Mesenchymal stem cell (in vitro differentiated cells and primary cell): ENCODE data around the gene GOLGA2.

Source experiments
- DNase-seq: peaks from one replicate; pipeline ENCODE4 v3.0.0-alpha.2; 2013
- H2AFZ ChIP-seq: one replicate; pipeline ENCODE4 v1.6.1; 2013; ENCODE audit warnings: low read depth, mild to moderate bottlenecking, control low read depth, inconsistent platforms, low read length, moderate library complexity
- H2AK5ac ChIP-seq: 2 replicates; pipeline ENCODE4 v1.6.1; 2013; ENCODE audit warnings: low read length, moderate library complexity, mild to moderate bottlenecking, inconsistent platforms; ENCODE audit not compliant: severe bottlenecking
- H2BK120ac ChIP-seq: one replicate; pipeline ENCODE4 v1.6.1; 2013; ENCODE audit warnings: low read depth, mild to moderate bottlenecking, inconsistent platforms, low read length, moderate library complexity
- H2BK12ac ChIP-seq, 2 experiments: one replicate each; pipeline ENCODE4 v1.6.1; 2013; ENCODE audit warnings: inconsistent platforms in 2 of 2, low read length in 2 of 2, mild to moderate bottlenecking in 2 of 2, moderate library complexity in 2 of 2, control low read depth in 1 of 2
- H2BK15ac ChIP-seq: one replicate; pipeline ENCODE4 v1.6.1; 2013; ENCODE audit warnings: mild to moderate bottlenecking, low read depth, inconsistent platforms; ENCODE audit not compliant: poor library complexity, severe bottlenecking
- H2BK5ac ChIP-seq: 2 replicates; pipeline ENCODE4 v1.6.1; 2013; ENCODE audit warnings: low read depth, mild to moderate bottlenecking, low read length, control low read depth, inconsistent platforms; ENCODE audit not compliant: poor library complexity, severe bottlenecking
- H3K14ac ChIP-seq, 2 experiments: one replicate each; pipeline ENCODE4 v1.6.1; 2013; ENCODE audit warnings: inconsistent platforms in 2 of 2, low read length in 2 of 2, control low read depth in 1 of 2, mild to moderate bottlenecking in 1 of 2, moderate library complexity in 1 of 2
- H3K18ac ChIP-seq, 2 experiments: one replicate each; pipeline ENCODE4 v1.6.1; 2013; ENCODE audit warnings: inconsistent platforms in 2 of 2, low read length in 2 of 2, control low read depth in 1 of 2, low read depth in 1 of 2, mild to moderate bottlenecking in 1 of 2
- H3K23ac ChIP-seq, 2 experiments: one replicate each; pipeline ENCODE4 v1.6.1; 2013; ENCODE audit warnings: inconsistent platforms in 2 of 2, low read length in 2 of 2, mild to moderate bottlenecking in 2 of 2, moderate library complexity in 2 of 2, control low read depth in 1 of 2
- H3K27ac ChIP-seq: 2 replicates; pipeline ENCODE4 v1.5.1; 2013; ENCODE audit warnings: mild to moderate bottlenecking, moderate library complexity, low read length, control low read depth, inconsistent platforms; ENCODE audit not compliant: poor library complexity, severe bottlenecking
- H3K27me3 ChIP-seq, 2 experiments: 2 replicates each; pipeline versions ENCODE4 v1.6.1 to v1.7.0; 2013; ENCODE audit warnings: low read length in 2 of 2, mild to moderate bottlenecking in 2 of 2, moderate library complexity in 2 of 2, control low read depth in 1 of 2, inconsistent platforms in 1 of 2; ENCODE audit not compliant: control insufficient read depth in 1 of 2, insufficient read depth in 1 of 2
- H3K36me3 ChIP-seq, 2 experiments: 2 replicates each; pipeline versions ENCODE4 v1.6.1 to v1.7.0; 2013; ENCODE audit warnings: low read length in 2 of 2, control low read depth in 1 of 2, inconsistent platforms in 1 of 2, low read depth in 1 of 2, mild to moderate bottlenecking in 1 of 2; ENCODE audit not compliant: insufficient read depth in 2 of 2, control insufficient read depth in 1 of 2
- H3K4ac ChIP-seq, 2 experiments: one replicate each; pipeline ENCODE4 v1.6.1; 2013; ENCODE audit warnings: inconsistent platforms in 2 of 2, low read length in 2 of 2, mild to moderate bottlenecking in 2 of 2, moderate library complexity in 2 of 2, control low read depth in 1 of 2, low read depth in 1 of 2
- H3K4me1 ChIP-seq: 2 replicates; pipeline ENCODE4 v1.6.1; 2013; ENCODE audit warnings: low read depth, low read length, control low read depth; ENCODE audit not compliant: control insufficient read depth, insufficient read depth
- H3K4me2 ChIP-seq: 2 replicates; pipeline ENCODE4 v1.6.1; 2013; ENCODE audit warnings: low read length, mild to moderate bottlenecking, inconsistent platforms; ENCODE audit not compliant: poor library complexity, severe bottlenecking
- H3K4me3 ChIP-seq, 2 experiments: 2 replicates each; pipeline versions ENCODE4 v1.5.1 to v1.7.0; 2013; ENCODE audit warnings: low read length in 2 of 2, mild to moderate bottlenecking in 2 of 2, control low read depth in 1 of 2, low read depth in 1 of 2; ENCODE audit not compliant: insufficient read depth in 1 of 2
- H3K79me1 ChIP-seq: replicated peaks from 2 replicates; pipeline ENCODE4 v1.6.1; 2013; ENCODE audit warnings: mild to moderate bottlenecking, control low read depth, low read length, inconsistent platforms; ENCODE audit not compliant: poor library complexity, severe bottlenecking
- H3K9ac ChIP-seq: 2 replicates; pipeline ENCODE4 v1.7.0; 2013; ENCODE audit warnings: mild to moderate bottlenecking, low read length, moderate library complexity
- H3K9me3 ChIP-seq: 2 replicates; pipeline ENCODE4 v1.7.0; 2013; ENCODE audit warnings: mild to moderate bottlenecking, low read length; ENCODE audit not compliant: control insufficient read depth
- H4K8ac ChIP-seq: one replicate; pipeline ENCODE4 v1.6.1; 2013; ENCODE audit warnings: inconsistent platforms, mild to moderate bottlenecking, low read length, moderate library complexity
- H4K91ac ChIP-seq: one replicate; pipeline ENCODE4 v1.6.1; 2013; ENCODE audit warnings: mild to moderate bottlenecking, low read length, inconsistent platforms
- WGBS: methylation state at CpG from one replicate; pipeline ENCODE4 v1.1.7; 2013; ENCODE audit warnings: mixed read lengths; 5-methylcytosine and 5-hydroxymethylcytosine counted together

GOLGA2 gene

DNA sequence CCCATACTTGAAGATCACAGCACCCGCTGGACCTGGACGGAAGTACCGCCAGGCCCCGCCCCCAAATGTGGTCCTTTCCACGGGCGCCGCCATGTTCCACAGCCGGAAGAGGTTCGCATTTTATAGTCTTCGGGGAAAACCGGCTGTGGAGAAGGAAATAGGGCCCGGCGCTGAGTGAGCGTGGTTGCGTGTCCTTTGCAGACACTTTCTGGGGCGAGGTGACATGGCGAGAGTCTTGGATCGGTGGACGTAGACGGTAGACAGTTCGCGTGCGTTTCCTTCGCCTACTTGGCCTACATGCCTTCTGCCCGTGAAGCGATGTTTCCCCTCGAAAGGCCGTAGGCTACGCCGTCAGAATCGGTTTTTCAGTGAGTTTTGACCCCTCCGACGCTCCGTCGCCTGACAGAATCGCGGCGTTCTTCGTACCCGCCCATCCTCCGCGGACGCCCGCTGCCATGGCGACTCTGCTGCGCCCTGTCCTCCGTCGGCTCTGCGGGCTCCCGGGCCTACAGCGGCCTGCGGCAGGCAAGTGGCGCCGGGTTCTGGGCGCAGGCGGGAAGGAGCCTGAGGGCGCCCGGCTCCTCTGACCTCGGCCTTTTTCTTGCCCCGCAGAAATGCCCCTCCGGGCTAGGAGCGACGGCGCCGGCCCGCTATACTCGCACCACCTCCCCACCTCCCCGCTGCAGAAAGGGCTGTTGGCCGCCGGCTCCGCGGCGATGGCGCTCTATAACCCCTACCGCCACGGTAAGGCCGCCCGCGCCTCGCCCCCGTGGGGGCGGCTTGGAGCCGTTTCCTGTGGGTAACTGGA lies 46.8 kb upstream of the GOLGA2 start, which contains the start of the genes COQ4 and TRUB2:
Gene COQ4, plus strand, starts transcription at position 436 of the 808 bp plus-strand sequence. Its CDS starts 20 bp downstream, at position 456.
Gene TRUB2, minus strand, starts transcription at position 44 of the 808 bp plus-strand sequence. Its CDS starts 39 bp downstream, at position 5.
- peak within 1 kb of the TSS; percentile 91 to 92 for H3K4me3 ChIP-seq
- peak within 1 kb of the TSS; percentile 97 for H4K91ac ChIP-seq
- H2BK12ac ChIP-seq: peak within 1 kb of the TSS in 1 of 2 experiments; percentile 73
- H3K27me3 ChIP-seq: no peaks in the 10 kb centered on the region
- peak within 1 kb of the TSS; percentile 93 for H4K8ac ChIP-seq
- H3K9me3 ChIP-seq: no peaks in the 10 kb centered on the region
- peak within 1 kb of the TSS; percentile 91 for H3K4me2 ChIP-seq
- H2BK120ac ChIP-seq: peak within 1 kb of the TSS; percentile 75
- H2BK15ac ChIP-seq: peak within 1 kb of the TSS; percentile 78
- peaks cover 30 to 41% of the 10 kb centered on the region in 2 experiments for H3K36me3 ChIP-seq
- H3K4me1 ChIP-seq: peaks cover 12% of the 10 kb centered on the region
- H3K14ac ChIP-seq: peak within 1 kb of the TSS in 1 of 2 experiments; percentile 86
- H3K27ac ChIP-seq: peak within 1 kb of the TSS; percentile 95
- H3K18ac ChIP-seq: peak within 1 kb of the TSS; percentile 89 to 100
- H2BK5ac ChIP-seq: peak within 1 kb of the TSS; percentile 95
- peak within 1 kb of the TSS; percentile 98 for H2AFZ ChIP-seq
- peak within 1 kb of the TSS; percentile 93 for H3K9ac ChIP-seq
- under 1% methylated on average over 79 of the region's 83 CpGs for WGBS
- H3K23ac ChIP-seq: peak within 1 kb of the TSS; percentile 29 to 63
- H2AK5ac ChIP-seq: peak within 1 kb of the TSS; percentile 0
- peaks cover 32% of the 10 kb centered on the region for H3K79me1 ChIP-seq
- DNase-seq: peak; percentile 97
- H3K4ac ChIP-seq: peak within 1 kb of the TSS; percentile 78 to 83

DNA sequence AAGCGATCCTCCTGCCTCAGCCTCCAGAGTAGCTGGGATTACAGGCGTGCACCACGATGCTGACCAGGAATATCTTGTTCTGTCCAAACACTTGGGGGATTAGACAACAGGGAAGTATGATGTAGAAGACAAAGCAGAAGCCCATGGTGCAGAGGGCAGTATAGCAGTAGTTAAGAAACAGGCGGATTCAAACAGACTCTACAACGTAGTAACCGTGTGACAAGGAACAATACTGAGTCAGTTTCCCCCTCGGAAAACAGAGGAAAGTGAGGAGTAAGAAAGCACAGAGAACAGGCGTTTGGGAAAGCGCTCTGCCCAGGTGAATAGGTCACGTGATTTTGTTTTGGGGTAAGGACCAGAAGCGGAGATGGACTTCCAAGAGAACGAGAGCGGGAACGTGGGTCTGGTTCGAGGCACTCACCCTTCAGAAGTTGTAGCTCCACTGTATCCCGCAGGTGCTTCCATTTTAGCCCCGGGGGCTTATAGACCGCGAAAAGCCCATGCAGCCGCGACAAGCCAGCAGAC lies 46.1 kb upstream of the GOLGA2 start:
- Histone ChIP-seq H4K8ac (peak overlapping the region; percentile 45), H3K36me3 (peaks cover 28 to 41% of the 10 kb centered on the region in 2 experiments), H2AFZ (no peak overlapping the region), H3K4me1 (peaks cover 12% of the 10 kb centered on the region), H2BK5ac (no peak overlapping the region), H3K27ac (no peak overlapping the region), H3K18ac (peak overlapping the region in 1 of 2 experiments; percentile 21), H3K79me1 (peaks cover 34% of the 10 kb centered on the region), H3K9me3 (no peaks in the 10 kb centered on the region), H3K4ac (peak overlapping the region in 1 of 2 experiments; percentile 40), H3K14ac (no peak overlapping the region), H3K27me3 (no peaks in the 10 kb centered on the region), H3K4me3 (peak overlapping the region; percentile 91 to 92), H4K91ac (no peak overlapping the region), H3K4me2 (peak overlapping the region; percentile 72), H3K9ac (peak overlapping the region; percentile 93), H2BK120ac (no peak overlapping the region), H3K23ac (no peak overlapping the region), H2AK5ac (no peak overlapping the region), H2BK15ac (peak overlapping the region; percentile 78), H2BK12ac (no peak overlapping the region)
- 4% methylated on average over 21 of the region's 21 CpGs for WGBS
- no peak for DNase-seq

DNA sequence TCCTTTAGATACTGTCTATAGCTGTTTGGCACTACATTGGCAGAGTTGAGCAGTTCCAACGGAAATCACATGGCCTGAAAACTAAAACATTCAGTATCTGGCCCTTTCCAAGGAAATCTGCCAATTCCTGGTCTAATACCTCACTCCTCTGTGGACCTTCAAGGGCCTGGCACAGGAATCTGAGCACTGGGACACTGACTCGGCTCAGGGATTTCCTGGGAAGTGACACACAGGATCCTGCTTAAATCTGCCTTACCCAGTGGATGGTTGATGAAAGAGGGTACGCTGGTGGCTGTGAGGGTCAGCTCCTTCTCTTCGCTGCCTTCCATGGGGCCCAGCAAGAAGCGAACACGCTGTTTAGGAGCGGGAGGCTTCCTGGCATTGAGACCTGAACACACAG lies 45.5 kb upstream of the GOLGA2 start:
- H3K14ac ChIP-seq: no peak overlapping the region
- peak overlapping the region in 1 of 2 experiments; percentile 91 for H3K4me3 ChIP-seq
- H3K36me3 ChIP-seq: peaks cover 29 to 43% of the 10 kb centered on the region in 2 experiments
- no peak overlapping the region for H2BK12ac ChIP-seq
- 93% methylated on average over 4 of the region's 7 CpGs for WGBS
- H4K8ac ChIP-seq: no peak overlapping the region
- peaks cover 12% of the 10 kb centered on the region for H3K4me1 ChIP-seq
- peak overlapping the region; percentile 0 for H2AK5ac ChIP-seq
- no peak overlapping the region for H2BK15ac ChIP-seq
- H2BK120ac ChIP-seq: no peak overlapping the region
- no peak overlapping the region for H3K23ac ChIP-seq
- peaks cover 31% of the 10 kb centered on the region for H3K79me1 ChIP-seq
- no peaks in the 10 kb centered on the region for H3K27me3 ChIP-seq
- H2BK5ac ChIP-seq: no peak overlapping the region
- peak overlapping the region; percentile 72 for H3K4me2 ChIP-seq
- no peak overlapping the region for H2AFZ ChIP-seq
- no peak overlapping the region for H4K91ac ChIP-seq
- H3K4ac ChIP-seq: no peak overlapping the region
- H3K9me3 ChIP-seq: no peaks in the 10 kb centered on the region
- H3K18ac ChIP-seq: no peak overlapping the region
- no peak for DNase-seq
- peak overlapping the region; percentile 93 for H3K9ac ChIP-seq
- no peak overlapping the region for H3K27ac ChIP-seq

DNA sequence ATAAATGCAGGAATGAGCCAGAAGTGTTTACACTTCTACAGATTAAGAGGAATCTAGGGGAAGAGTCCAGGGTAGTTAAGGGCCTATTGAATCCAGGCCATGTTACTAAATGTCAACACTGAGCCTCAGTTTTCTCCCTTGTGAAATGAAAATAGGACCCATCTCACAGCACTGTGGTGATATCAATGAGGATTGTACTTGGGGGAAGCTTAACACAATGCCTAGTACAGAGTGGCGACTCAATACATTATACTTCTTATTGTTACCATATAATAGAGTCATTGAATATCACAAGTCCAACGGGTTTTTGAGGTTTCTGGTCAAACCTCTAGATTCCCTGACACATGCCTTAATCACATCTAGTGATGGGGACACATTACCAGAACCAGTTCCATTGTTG lies 41.8 kb upstream of the GOLGA2 start:
- H4K8ac ChIP-seq: no peak overlapping the region
- H3K36me3 ChIP-seq: peaks cover 38 to 47% of the 10 kb centered on the region in 2 experiments
- H3K9me3 ChIP-seq: no peaks in the 10 kb centered on the region
- H2BK12ac ChIP-seq: no peak overlapping the region
- peaks cover 20% of the 10 kb centered on the region for H3K79me1 ChIP-seq
- no peak overlapping the region for H4K91ac ChIP-seq
- no peak overlapping the region for H3K23ac ChIP-seq
- no peak overlapping the region for H3K14ac ChIP-seq
- H3K9ac ChIP-seq: no peak overlapping the region
- H3K4me2 ChIP-seq: no peak overlapping the region
- H2AFZ ChIP-seq: no peak overlapping the region
- H2AK5ac ChIP-seq: no peak overlapping the region
- H2BK120ac ChIP-seq: no peak overlapping the region
- no peak overlapping the region for H3K18ac ChIP-seq
- H3K27me3 ChIP-seq: no peaks in the 10 kb centered on the region
- H2BK15ac ChIP-seq: no peak overlapping the region
- no peak for DNase-seq
- no peak overlapping the region for H3K4ac ChIP-seq
- 93% methylated on average over 2 of the region's 2 CpGs for WGBS
- H3K27ac ChIP-seq: no peak overlapping the region
- no peak overlapping the region for H2BK5ac ChIP-seq
- H3K4me1 ChIP-seq: peaks cover 5% of the 10 kb centered on the region
- H3K4me3 ChIP-seq: no peak overlapping the region
